C4-2B (cell line): Measurements from ENCODE around the gene BUD13.

Experiments used
- ZFX ChIP-seq: fragments of 450-650 bp; IDR thresholded peaks from 2 replicates; pipeline ENCODE4 v1.6.1; 2017
- TF ChIP-seq, protein P1 (sequence below): fragments of 450-650 bp; conservative IDR thresholded peaks from 2 replicates; pipeline ENCODE4 v1.5.1; 2017; ENCODE audit warnings: mild to moderate bottlenecking

- TF ChIP-seq, protein P1, sequence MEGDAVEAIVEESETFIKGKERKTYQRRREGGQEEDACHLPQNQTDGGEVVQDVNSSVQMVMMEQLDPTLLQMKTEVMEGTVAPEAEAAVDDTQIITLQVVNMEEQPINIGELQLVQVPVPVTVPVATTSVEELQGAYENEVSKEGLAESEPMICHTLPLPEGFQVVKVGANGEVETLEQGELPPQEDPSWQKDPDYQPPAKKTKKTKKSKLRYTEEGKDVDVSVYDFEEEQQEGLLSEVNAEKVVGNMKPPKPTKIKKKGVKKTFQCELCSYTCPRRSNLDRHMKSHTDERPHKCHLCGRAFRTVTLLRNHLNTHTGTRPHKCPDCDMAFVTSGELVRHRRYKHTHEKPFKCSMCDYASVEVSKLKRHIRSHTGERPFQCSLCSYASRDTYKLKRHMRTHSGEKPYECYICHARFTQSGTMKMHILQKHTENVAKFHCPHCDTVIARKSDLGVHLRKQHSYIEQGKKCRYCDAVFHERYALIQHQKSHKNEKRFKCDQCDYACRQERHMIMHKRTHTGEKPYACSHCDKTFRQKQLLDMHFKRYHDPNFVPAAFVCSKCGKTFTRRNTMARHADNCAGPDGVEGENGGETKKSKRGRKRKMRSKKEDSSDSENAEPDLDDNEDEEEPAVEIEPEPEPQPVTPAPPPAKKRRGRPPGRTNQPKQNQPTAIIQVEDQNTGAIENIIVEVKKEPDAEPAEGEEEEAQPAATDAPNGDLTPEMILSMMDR = no peak
- TF ChIP-seq ZFX = no peak
Observed at GRCh38 chr11:116786966-116787365, 14.2 kb upstream of the BUD13 start.
